Mucosa of descending colon (tissue), 3 donors: Measurements from ENCODE around the gene NMRK2. TPM values are rescaled to one million over a fixed set of nuclear protein-coding genes. Genes with fewer than 3 reads are reported as not detected.

Source experiments
- ATAC-seq: fragments of 200-7000 bp; cut with Tn5 transposase; one replicate; pipeline ENCODE4 v1.9.1; 2020; ENCODE audit warnings: mild to moderate bottlenecking, moderate library complexity
- DNase-seq, 3 donors: peaks; one replicate each; pipeline ENCODE4 v3.0.0-alpha.2; 2020
- H3K36me3 ChIP-seq: fragments of 200-600 bp; one replicate; pipeline ENCODE4 v1.8.0; 2021; ENCODE audit warnings: low read depth, mild to moderate bottlenecking
- H3K4me1 ChIP-seq: fragments of 200-600 bp; one replicate; pipeline ENCODE4 v1.8.0; 2021; ENCODE audit warnings: low read depth, mild to moderate bottlenecking
- H3K4me3 ChIP-seq: fragments of 200-600 bp; one replicate; pipeline ENCODE4 v1.8.0; 2021; ENCODE audit warnings: mild to moderate bottlenecking
- H3K9me3 ChIP-seq: fragments of 200-600 bp; one replicate; pipeline ENCODE4 v1.8.0; 2021; ENCODE audit warnings: mild to moderate bottlenecking
- intact Hi-C, 2 donors: fragments of 100-400 bp; cut with DNase I in 1 of 2; cut with micrococcal nuclease in 1 of 2; formaldehyde crosslinking; loops; one replicate each; pipeline versions ENCODE4 v1.11.0 to v1.11.1; 2022; cut with DNase I, micrococcal nuclease
- total RNA-seq, 3 donors: library from RNA; stranded (reverse); fragmentation: NEBNext Ultra II Directional in 2 of 3; extraction: Animal tissue kit (Norgen Biotek cat#: 25700) in 2 of 3; gene quantifications; one replicate each; pipeline versions ENCODE4 v1.2.1 to v1.2.4, GENCODE V29; 2021 to 2023
- TF ChIP-seq, protein P1 (sequence below): fragments of 200-600 bp; IDR thresholded peaks from one replicate; pipeline ENCODE4 v1.8.0; 2022; ENCODE audit warnings: antibody characterized with exemption, mild to moderate bottlenecking
- donor health status: DM: no; HTN: no; CAD: no; lungs with moderate emphysema.
- donor health status: DM: no; HTN: no; CAD: no.
- donor health status: DM: no; HTN: yes; CAD: no.

Gene NMRK2
- total RNA-seq, 3 donors from 2014 or later: 0.36 TPM; not detected in 2

GRCh38 chr19:3970808-3971598, 38.1 kb downstream of the NMRK2 start, which contains the start of gene DAPK3:
Gene DAPK3 (minus strand): TSS chr19:3971099. CDS start chr19:3969735, 1,364 bp downstream.
- Histone ChIP-seq H3K4me1 (peaks cover 39% of the 10 kb centered on the region), H3K36me3 (no peaks in the 10 kb centered on the region), H3K4me3 (peak within 1 kb of the TSS; percentile 82), H3K9me3 (no peaks in the 10 kb centered on the region)
- ATAC-seq (peak; percentile 90), DNase-seq (peak; percentile 97 to 99 (median 98))
- intact Hi-C loops: no loop called here
- TF ChIP-seq, protein P1, sequence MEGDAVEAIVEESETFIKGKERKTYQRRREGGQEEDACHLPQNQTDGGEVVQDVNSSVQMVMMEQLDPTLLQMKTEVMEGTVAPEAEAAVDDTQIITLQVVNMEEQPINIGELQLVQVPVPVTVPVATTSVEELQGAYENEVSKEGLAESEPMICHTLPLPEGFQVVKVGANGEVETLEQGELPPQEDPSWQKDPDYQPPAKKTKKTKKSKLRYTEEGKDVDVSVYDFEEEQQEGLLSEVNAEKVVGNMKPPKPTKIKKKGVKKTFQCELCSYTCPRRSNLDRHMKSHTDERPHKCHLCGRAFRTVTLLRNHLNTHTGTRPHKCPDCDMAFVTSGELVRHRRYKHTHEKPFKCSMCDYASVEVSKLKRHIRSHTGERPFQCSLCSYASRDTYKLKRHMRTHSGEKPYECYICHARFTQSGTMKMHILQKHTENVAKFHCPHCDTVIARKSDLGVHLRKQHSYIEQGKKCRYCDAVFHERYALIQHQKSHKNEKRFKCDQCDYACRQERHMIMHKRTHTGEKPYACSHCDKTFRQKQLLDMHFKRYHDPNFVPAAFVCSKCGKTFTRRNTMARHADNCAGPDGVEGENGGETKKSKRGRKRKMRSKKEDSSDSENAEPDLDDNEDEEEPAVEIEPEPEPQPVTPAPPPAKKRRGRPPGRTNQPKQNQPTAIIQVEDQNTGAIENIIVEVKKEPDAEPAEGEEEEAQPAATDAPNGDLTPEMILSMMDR: no peak

DNA sequence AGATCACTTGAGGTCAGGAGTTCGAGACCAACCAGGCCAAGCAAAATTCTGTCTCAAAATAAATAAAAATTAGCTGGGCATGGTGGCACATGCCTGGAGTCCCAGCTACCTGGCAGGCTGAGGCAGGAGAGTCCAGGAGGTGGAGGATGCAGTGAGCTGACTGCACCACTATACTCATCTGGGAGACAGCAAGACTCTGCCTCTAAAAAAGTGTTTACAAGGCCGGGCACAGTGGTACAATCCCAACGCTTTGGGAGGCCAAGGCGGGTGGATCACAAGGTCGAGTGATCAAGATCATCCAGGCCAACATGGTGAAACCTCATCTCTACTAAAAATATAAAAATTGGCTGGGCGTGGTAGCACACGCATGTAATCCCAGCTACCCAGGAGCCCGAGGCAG, 42.3 kb downstream of the NMRK2 start:
- ATAC-seq: no peak
- Histone ChIP-seq H3K9me3 (no peaks in the 10 kb centered on the region), H3K4me1 (peaks cover 6% of the 10 kb centered on the region), H3K36me3 (peaks cover 26% of the 10 kb centered on the region), H3K4me3 (no peak overlapping the region)
- intact Hi-C loops: no loop called here
- TF ChIP-seq, protein P1: no peak
- no peak for DNase-seq

GRCh38 chr19:3975637-3976087, 42.8 kb downstream of the NMRK2 start:
- Histone ChIP-seq H3K9me3 (no peaks in the 10 kb centered on the region), H3K4me3 (no peak overlapping the region), H3K36me3 (peaks cover 32% of the 10 kb centered on the region), H3K4me1 (peaks cover 5% of the 10 kb centered on the region)
- no peak for ATAC-seq
- no peak for DNase-seq
- TF ChIP-seq, protein P1: no peak
- intact Hi-C loops: no loop called here

GRCh38 chr19:3976495-3977241, 43.8 kb downstream of the NMRK2 start:
- ATAC-seq: peak; percentile 26
- H3K4me1 ChIP-seq: no peaks in the 10 kb centered on the region
- DNase-seq: no peak

More at GRCh38 chr19:3976495-3977241, 43.8 kb downstream of the NMRK2 start:
- peaks cover 42% of the 10 kb centered on the region for H3K36me3 ChIP-seq
- H3K9me3 ChIP-seq: no peaks in the 10 kb centered on the region
- no peak overlapping the region for H3K4me3 ChIP-seq
- intact Hi-C loops: no loop called here
- TF ChIP-seq, protein P1: no peak
